Measurements from ENCODE around the gene ARF4. TPM values are rescaled to one million over a fixed set of nuclear protein-coding genes. Genes with fewer than 3 reads are reported as not detected.

The ARF4 gene
- total RNA-seq, 1 donor from 2014 or later = 165 TPM

DNA sequence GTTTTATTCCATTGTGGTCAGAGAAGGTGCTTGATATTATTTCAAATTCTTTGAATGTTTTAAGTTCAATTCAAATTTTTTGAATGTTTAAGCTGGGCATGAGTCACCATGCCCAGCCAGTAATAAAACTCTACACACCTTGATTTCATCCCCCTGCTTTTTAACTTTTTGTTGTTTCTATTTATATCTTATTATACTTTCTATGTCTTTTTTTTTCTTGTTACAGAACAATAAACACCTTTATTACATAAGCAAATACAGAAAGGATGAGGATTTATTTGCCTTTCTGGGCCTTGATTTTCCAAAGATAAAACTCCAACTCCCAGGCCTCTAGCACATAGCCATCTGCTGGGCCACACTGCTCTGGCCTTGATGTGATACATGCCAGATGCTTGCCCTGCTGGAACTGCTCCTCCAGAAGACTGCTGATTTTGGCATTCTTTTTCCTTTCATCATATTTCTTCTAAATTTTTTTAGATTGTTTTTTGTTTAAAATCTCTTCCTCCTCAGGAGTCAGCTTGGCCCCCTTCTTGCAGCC is 67.0 kb downstream of the ARF4 start:
- no peaks in the 10 kb centered on the region for H3K36me3 Mint-ChIP-seq

More for the DNA sequence above, 67.0 kb downstream of the ARF4 start:
- Mint-ChIP-seq H3K9me3 (peaks cover 19% of the 10 kb centered on the region), H3K4me3 (no peak overlapping the region), H3K4me1 (no peaks in the 10 kb centered on the region), H3K27ac (no peak overlapping the region), H3K27me3 (ENCODE audit: low read depth) (no peaks in the 10 kb centered on the region)
- TF ChIP-seq, protein P1, sequence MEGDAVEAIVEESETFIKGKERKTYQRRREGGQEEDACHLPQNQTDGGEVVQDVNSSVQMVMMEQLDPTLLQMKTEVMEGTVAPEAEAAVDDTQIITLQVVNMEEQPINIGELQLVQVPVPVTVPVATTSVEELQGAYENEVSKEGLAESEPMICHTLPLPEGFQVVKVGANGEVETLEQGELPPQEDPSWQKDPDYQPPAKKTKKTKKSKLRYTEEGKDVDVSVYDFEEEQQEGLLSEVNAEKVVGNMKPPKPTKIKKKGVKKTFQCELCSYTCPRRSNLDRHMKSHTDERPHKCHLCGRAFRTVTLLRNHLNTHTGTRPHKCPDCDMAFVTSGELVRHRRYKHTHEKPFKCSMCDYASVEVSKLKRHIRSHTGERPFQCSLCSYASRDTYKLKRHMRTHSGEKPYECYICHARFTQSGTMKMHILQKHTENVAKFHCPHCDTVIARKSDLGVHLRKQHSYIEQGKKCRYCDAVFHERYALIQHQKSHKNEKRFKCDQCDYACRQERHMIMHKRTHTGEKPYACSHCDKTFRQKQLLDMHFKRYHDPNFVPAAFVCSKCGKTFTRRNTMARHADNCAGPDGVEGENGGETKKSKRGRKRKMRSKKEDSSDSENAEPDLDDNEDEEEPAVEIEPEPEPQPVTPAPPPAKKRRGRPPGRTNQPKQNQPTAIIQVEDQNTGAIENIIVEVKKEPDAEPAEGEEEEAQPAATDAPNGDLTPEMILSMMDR (IDR thresholded peaks at IDR 0.05; ENCODE audit: unreplicated experiment) = no peak
- no peak for DNase-seq (ENCODE audit: low spot score in 2 of 2, unreplicated experiment in 2 of 2)

Other genes starting within 250 kb of the ARF4 start
- gene DNAH12, start 53.0 kb downstream of the ARF4 start, total RNA-seq = 0.29 to 0.60 TPM (median 0.43 TPM) in 3 replicates
- 15.2 to 17.6 TPM (median 17.3 TPM) in 3 replicates for gene PDE12, start 41.1 kb downstream of the ARF4 start, total RNA-seq
- gene DENND6A, start 95.7 kb upstream of the ARF4 start, total RNA-seq = 41.8 to 52.0 TPM (median 42.0 TPM) in 3 replicates
- gene SLMAP, start 159.0 kb upstream of the ARF4 start, total RNA-seq = 93.0 to 108 TPM (median 100 TPM) in 3 replicates